Prostate gland (tissue), 2 donors: ENCODE results near the gene ADAMTS17. TPM values are rescaled to one million over a fixed set of nuclear protein-coding genes. Genes with fewer than 3 reads are reported as not detected.

ENCODE experiments used
- DNase-seq: peaks from one replicate; pipeline ENCODE4 v3.0.0-alpha.2; 2019; ENCODE audit warnings: low spot score
- H3K27ac ChIP-seq, 2 donors: fragments of 200-600 bp; sonication (generic); 2 replicates each; pipeline ENCODE4 v1.5.1; 2017 to 2019
- H3K27me3 ChIP-seq: fragments of 200-600 bp; sonication (generic); replicated peaks from 2 replicates; pipeline ENCODE4 v1.5.1; 2019; ENCODE audit not compliant: insufficient read depth
- H3K36me3 ChIP-seq, 2 donors: fragments of 200-600 bp; sonication (generic); 1 replicate in 1 of 2; 2 replicates in 1 of 2; pipeline versions ENCODE4 v1.5.1 to v1.8.1; 2017 to 2019
- H3K4me1 ChIP-seq: fragments of 200-600 bp; sonication (generic); replicated peaks from 2 replicates; pipeline ENCODE4 v1.5.1; 2019
- H3K4me3 ChIP-seq, 2 donors: fragments of 200-600 bp; sonication (generic); 2 replicates each; pipeline ENCODE4 v1.5.1; 2017 to 2019
- H3K9me3 ChIP-seq: fragments of 200-600 bp; sonication (generic); 2 replicates; pipeline ENCODE4 v1.5.1; 2017
- POLR2A ChIP-seq: fragments of 450-650 bp; IDR thresholded peaks from one replicate; pipeline ENCODE4 v1.6.1; 2016; ENCODE audit warnings: antibody characterized with exemption, mild to moderate bottlenecking
- POLR2AphosphoS5 ChIP-seq: sonication (generic); formaldehyde crosslinking; IDR thresholded peaks from one replicate; pipeline ENCODE4 v1.6.1; 2017; ENCODE audit warnings: antibody characterized with exemption
- WGBS: methylation state at CpG from one replicate; pipeline ENCODE4 v1.1.5; 2018; 5-methylcytosine and 5-hydroxymethylcytosine counted together
- intact Hi-C: fragments of 100-400 bp; cut with DNase I; formaldehyde crosslinking; loops from one replicate; pipeline ENCODE4 v1.14.2; 2022
- total RNA-seq, 2 donors: library from RNA; depleted of rRNA; stranded (reverse); fragments of >200 nt; gene quantifications; one replicate each; pipeline ENCODE4 v1.1.0, GENCODE V29; 2016
- TF ChIP-seq, protein P1 (sequence below), 4 experiments: fragments of 200-600 bp in 2 of 4; fragments of 450-650 bp in 2 of 4; sonication (generic) in 2 of 4; IDR thresholded peaks; 1 replicate in 3 of 4; 2 replicates in 1 of 4; pipeline ENCODE4 v1.5.1; 2016 to 2019; ENCODE audit warnings: antibody characterized with exemption in 4 of 4, mild to moderate bottlenecking in 2 of 4, moderate library complexity in 2 of 4

ADAMTS17 gene
- total RNA-seq, 2 donors from 2014 or later: 2.7 to 5.6 TPM

DNA sequence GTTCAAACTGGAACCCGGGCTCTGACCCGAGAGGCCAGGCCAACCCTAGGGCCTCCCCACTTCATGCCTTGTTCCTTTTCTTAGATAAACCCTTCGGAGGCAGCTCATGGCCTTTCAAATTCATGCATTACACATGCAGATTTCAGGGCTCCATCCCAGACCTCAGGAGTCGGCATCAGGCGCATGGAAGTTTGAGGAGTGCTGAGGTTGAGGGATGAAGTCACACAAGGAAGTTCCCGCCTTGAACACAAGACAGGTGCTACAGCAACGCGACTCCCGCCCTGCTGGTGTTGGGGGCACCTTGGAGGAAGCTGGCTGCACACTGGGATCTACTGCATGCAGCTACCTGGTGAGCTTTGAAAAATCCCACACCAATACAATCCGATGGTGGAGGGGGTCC lies 363.3 kb downstream of the ADAMTS17 start:
- Histone ChIP-seq H3K27ac (no peak overlapping the region), H3K9me3 (no peaks in the 10 kb centered on the region), H3K4me3 (no peak overlapping the region), H3K36me3 (no peaks in the 10 kb centered on the region), H3K4me1 (no peaks in the 10 kb centered on the region), H3K27me3 (no peaks in the 10 kb centered on the region)
- 85% methylated on average over 10 of the region's 10 CpGs for WGBS
- TF ChIP-seq, protein P1, sequence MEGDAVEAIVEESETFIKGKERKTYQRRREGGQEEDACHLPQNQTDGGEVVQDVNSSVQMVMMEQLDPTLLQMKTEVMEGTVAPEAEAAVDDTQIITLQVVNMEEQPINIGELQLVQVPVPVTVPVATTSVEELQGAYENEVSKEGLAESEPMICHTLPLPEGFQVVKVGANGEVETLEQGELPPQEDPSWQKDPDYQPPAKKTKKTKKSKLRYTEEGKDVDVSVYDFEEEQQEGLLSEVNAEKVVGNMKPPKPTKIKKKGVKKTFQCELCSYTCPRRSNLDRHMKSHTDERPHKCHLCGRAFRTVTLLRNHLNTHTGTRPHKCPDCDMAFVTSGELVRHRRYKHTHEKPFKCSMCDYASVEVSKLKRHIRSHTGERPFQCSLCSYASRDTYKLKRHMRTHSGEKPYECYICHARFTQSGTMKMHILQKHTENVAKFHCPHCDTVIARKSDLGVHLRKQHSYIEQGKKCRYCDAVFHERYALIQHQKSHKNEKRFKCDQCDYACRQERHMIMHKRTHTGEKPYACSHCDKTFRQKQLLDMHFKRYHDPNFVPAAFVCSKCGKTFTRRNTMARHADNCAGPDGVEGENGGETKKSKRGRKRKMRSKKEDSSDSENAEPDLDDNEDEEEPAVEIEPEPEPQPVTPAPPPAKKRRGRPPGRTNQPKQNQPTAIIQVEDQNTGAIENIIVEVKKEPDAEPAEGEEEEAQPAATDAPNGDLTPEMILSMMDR (IDR thresholded peaks at IDR 0.05): no peak
- TF ChIP-seq POLR2AphosphoS5: no peak
- TF ChIP-seq POLR2A: no peak
- intact Hi-C loops: no loop called here
- no peak for DNase-seq

DNA sequence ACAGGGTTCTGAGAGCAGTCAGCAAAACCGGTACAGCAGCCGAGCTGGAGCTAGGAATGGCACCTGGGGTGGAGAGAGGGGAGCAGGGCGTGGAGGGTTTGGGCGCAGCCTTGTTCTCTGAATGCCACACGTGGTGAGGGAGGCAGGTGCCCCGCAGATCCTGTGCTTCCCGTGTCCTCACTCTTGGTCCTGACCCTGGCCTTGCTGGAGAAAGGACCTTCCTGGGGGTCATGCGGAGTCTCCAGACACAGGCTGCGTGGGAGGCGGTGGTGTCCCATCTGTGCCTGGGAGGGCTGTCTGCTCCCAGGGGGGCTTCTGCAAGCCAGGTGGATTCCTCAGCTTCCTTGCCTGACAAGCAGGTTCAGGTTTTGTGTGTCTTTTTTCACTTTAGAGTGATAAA lies 363.8 kb downstream of the ADAMTS17 start:
- intact Hi-C loops: no loop called here
- no peak overlapping the region for H3K27ac ChIP-seq
- H3K27me3 ChIP-seq: no peaks in the 10 kb centered on the region
- H3K4me1 ChIP-seq: no peaks in the 10 kb centered on the region
- TF ChIP-seq, protein P1 (IDR thresholded peaks at IDR 0.05): no peak
- TF ChIP-seq POLR2AphosphoS5: no peak
- TF ChIP-seq POLR2A: no peak
- WGBS: 68% methylated on average over 10 of the region's 10 CpGs
- H3K36me3 ChIP-seq: no peaks in the 10 kb centered on the region
- no peaks in the 10 kb centered on the region for H3K9me3 ChIP-seq
- no peak overlapping the region for H3K4me3 ChIP-seq
- DNase-seq: no peak

DNA sequence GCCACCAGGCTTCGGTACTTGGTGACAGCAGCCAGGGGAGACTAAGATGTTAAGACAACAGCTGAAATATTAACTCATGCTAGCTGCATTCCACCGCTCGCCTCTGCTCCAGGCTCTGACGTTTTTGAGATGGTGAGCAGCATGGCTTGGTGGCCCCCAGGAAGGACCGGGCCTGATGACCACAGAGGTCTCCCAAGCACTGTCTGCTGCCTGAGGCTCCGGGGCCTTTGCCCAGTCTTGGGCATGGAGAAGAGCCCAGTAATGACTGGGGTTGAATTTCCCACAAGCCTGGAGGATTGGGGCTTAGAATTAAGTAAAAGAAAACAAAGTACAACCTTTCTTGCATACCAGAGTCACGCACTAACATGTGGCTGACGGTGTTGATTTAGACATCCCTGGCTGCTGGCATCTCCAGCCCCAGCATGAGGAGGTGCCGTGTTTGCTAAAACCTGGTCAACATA lies 364.9 kb downstream of the ADAMTS17 start:
- Histone ChIP-seq H3K9me3 (no peaks in the 10 kb centered on the region), H3K27ac (no peak overlapping the region), H3K27me3 (no peaks in the 10 kb centered on the region), H3K4me3 (no peak overlapping the region), H3K36me3 (no peaks in the 10 kb centered on the region), H3K4me1 (no peaks in the 10 kb centered on the region)
- TF ChIP-seq POLR2A (no peak), POLR2AphosphoS5 (peak; percentile 59)
- TF ChIP-seq, protein P1 (IDR thresholded peaks at IDR 0.05): no peak
- 33% methylated on average over 9 of the region's 9 CpGs for WGBS
- intact Hi-C loops: no loop called here
- DNase-seq: peak; percentile 66

DNA sequence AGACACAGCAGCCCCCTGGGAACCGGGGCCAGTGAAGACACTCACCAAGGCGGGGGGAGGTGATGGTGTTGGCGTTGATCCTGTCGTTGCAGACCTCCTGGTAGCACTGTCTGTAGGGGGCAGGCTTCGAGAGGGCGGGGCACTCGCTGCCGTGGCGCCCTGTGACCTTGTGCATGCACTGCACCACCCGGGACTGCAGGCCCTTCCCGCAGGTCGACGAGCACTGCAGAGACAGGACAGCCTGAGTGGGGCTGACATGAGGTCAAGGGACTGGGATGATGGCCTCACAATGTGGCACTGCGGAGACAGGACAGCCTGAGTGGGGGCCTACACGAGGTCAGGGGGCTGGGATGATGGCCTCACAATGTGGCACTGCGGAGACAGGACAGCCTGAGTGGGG lies 365.8 kb downstream of the ADAMTS17 start:
- H3K36me3 ChIP-seq: no peaks in the 10 kb centered on the region
- 94% methylated on average over 16 of the region's 16 CpGs for WGBS
- no peak overlapping the region for H3K4me3 ChIP-seq
- H3K27ac ChIP-seq: no peak overlapping the region
- TF ChIP-seq POLR2A (no peak), POLR2AphosphoS5 (no peak)
- TF ChIP-seq, protein P1 (IDR thresholded peaks at IDR 0.05): no peak
- no peaks in the 10 kb centered on the region for H3K9me3 ChIP-seq
- no peaks in the 10 kb centered on the region for H3K27me3 ChIP-seq
- intact Hi-C loops: no loop called here
- no peak for DNase-seq
- H3K4me1 ChIP-seq: no peaks in the 10 kb centered on the region

DNA sequence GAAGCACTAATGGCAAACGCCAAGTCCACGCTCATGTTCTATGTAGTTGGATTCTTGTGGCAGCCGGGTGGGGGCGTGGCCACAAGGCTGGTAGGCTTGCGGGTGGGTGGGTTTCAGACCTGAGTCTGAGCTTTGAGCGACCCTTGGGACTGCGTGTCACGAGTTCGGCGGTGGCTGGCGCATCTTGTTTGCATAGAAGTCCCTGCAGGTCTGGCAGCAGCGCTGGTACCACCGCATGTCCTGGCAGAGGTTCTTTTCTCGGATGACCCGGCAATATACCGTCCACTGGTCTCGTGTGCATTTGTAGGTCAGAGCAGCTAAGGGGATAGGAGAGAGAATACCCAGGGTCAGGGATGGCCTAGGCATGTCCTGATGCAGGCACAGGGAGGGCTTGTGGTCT lies 367.5 kb downstream of the ADAMTS17 start:
- H3K36me3 ChIP-seq: no peaks in the 10 kb centered on the region
- H3K27ac ChIP-seq: no peak overlapping the region
- TF ChIP-seq POLR2AphosphoS5: no peak
- TF ChIP-seq, protein P1 (IDR thresholded peaks at IDR 0.05): no peak
- TF ChIP-seq POLR2A: no peak
- no peaks in the 10 kb centered on the region for H3K9me3 ChIP-seq
- intact Hi-C loops: no loop called here
- no peaks in the 10 kb centered on the region for H3K4me1 ChIP-seq
- WGBS: 91% methylated on average over 17 of the region's 17 CpGs
- DNase-seq: no peak
- H3K4me3 ChIP-seq: no peak overlapping the region
- no peaks in the 10 kb centered on the region for H3K27me3 ChIP-seq
